HFFc6 (cell line): ENCODE measurements around the gene COG6. TPM values are rescaled to one million over a fixed set of nuclear protein-coding genes. Genes with fewer than 3 reads are reported as not detected.
A peak's percentile ranks its signal among the peaks of the same experiment; 100 is the strongest.

Experiments
- DNase-seq: peaks from one replicate; pipeline ENCODE4 v3.0.0-alpha.2; 2018
- H3K27ac Mint-ChIP-seq: 2 replicates; pipeline ENCODE4 v1.8.0; 2020; ENCODE audit warnings: mild to moderate bottlenecking, mixed read lengths
- H3K27me3 Mint-ChIP-seq: 2 replicates; pipeline ENCODE4 v1.8.0; 2021; ENCODE audit warnings: mild to moderate bottlenecking, moderate library complexity, mixed read lengths; ENCODE audit not compliant: insufficient read depth
- H3K36me3 Mint-ChIP-seq: 2 replicates; pipeline ENCODE4 v1.8.0; 2021; ENCODE audit warnings: low read depth, mixed read lengths
- H3K4me1 Mint-ChIP-seq: 2 replicates; pipeline ENCODE4 v1.8.0; 2020; ENCODE audit warnings: low read depth, mixed read lengths
- H3K4me3 Mint-ChIP-seq: 2 replicates; pipeline ENCODE4 v1.8.0; 2020; ENCODE audit warnings: mild to moderate bottlenecking, moderate library complexity, mixed read lengths
- H3K9me3 Mint-ChIP-seq: 2 replicates; pipeline ENCODE4 v1.8.0; 2020; ENCODE audit warnings: mild to moderate bottlenecking, mixed read lengths
- CTCF ChIP-seq: fragments of 200-600 bp; sonication (generic); IDR thresholded peaks from 2 replicates; pipeline ENCODE4 v1.5.0; 2021; ENCODE audit warnings: antibody characterized with exemption, mild to moderate bottlenecking
- total RNA-seq, 6 experiments: library from RNA; stranded (reverse); fragmentation: NEBNext Ultra II Directional; extraction: Animal tissue kit (Norgen Biotek cat#: 25700); gene quantifications; 2 replicates in 1 of 6; 3 replicates in 5 of 6; pipeline ENCODE4 v1.2.3, GENCODE V29; 2021

COG6 gene
- total RNA-seq, 6 experiments from 2014 or later = 43.1 to 56.0 (median 47.2) TPM

- no peak for TF ChIP-seq CTCF
- Mint-ChIP-seq H3K9me3 (peaks cover 10% of the 10 kb centered on the region), H3K36me3 (peaks cover 9% of the 10 kb centered on the region), H3K4me1 (peaks cover 79% of the 10 kb centered on the region), H3K27me3 (peaks cover 3% of the 10 kb centered on the region; the same call in 1 of the 2 replicates), H3K27ac (peak overlapping the region; percentile 49), H3K4me3 (no peak overlapping the region; the same call in 1 of the 2 replicates)
- peak; percentile 41 for DNase-seq
Observed at GRCh38 chr13:39779337-39780265, 124.1 kb downstream of the COG6 start.

GRCh38 chr13:39780711-39781110 is 125.2 kb downstream of the COG6 start:
- Mint-ChIP-seq H3K9me3 (peaks cover 10% of the 10 kb centered on the region), H3K36me3 (peaks cover 9% of the 10 kb centered on the region), H3K4me1 (peaks cover 71% of the 10 kb centered on the region), H3K4me3 (no peak overlapping the region), H3K27me3 (peaks cover 3% of the 10 kb centered on the region; the same call in 1 of the 2 replicates), H3K27ac (no peak overlapping the region)
- DNase-seq = no peak
- TF ChIP-seq CTCF = no peak

- no peak for DNase-seq
- Mint-ChIP-seq H3K27me3 (peaks cover 3% of the 10 kb centered on the region; the same call in 1 of the 2 replicates), H3K9me3 (peaks cover 10% of the 10 kb centered on the region), H3K4me3 (no peak overlapping the region), H3K36me3 (peaks cover 9% of the 10 kb centered on the region), H3K27ac (no peak overlapping the region), H3K4me1 (peaks cover 65% of the 10 kb centered on the region)
- TF ChIP-seq CTCF = no peak
Observed at GRCh38 chr13:39781381-39781780, 125.9 kb downstream of the COG6 start.

GRCh38 chr13:39783051-39783450 is 127.6 kb downstream of the COG6 start:
- peak; percentile 51 for TF ChIP-seq CTCF
- no peak overlapping the region for H3K4me3 Mint-ChIP-seq
- H3K36me3 Mint-ChIP-seq = 0 out of 2 replicates have a peak, but pooled peaks cover 3% of the 10 kb centered on the region
- no peaks in the 10 kb centered on the region for H3K9me3 Mint-ChIP-seq
- no peak overlapping the region for H3K27ac Mint-ChIP-seq
- H3K4me1 Mint-ChIP-seq = peaks cover 48% of the 10 kb centered on the region
- H3K27me3 Mint-ChIP-seq = peaks cover 1% of the 10 kb centered on the region; the same call in 1 of the 2 replicates
- no peak for DNase-seq

- Mint-ChIP-seq H3K4me1 (peaks cover 35% of the 10 kb centered on the region), H3K27ac (peak overlapping the region; percentile 10; the same call in 1 of the 2 replicates), H3K9me3 (peaks cover 5% of the 10 kb centered on the region), H3K27me3 (peaks cover 1% of the 10 kb centered on the region; the same call in 1 of the 2 replicates), H3K4me3 (no peak overlapping the region), H3K36me3 (peaks cover 5% of the 10 kb centered on the region; the same call in 1 of the 2 replicates)
- no peak for TF ChIP-seq CTCF
- DNase-seq = peak; percentile 21
Observed at GRCh38 chr13:39784347-39784746, 128.9 kb downstream of the COG6 start.
